D341Med (cell line): ENCODE data around the gene GDF10.

Experiments
- DNase-seq: peaks from one replicate; pipeline ENCODE4 v3.0.0; 2012; ENCODE audit warnings: low spot score

Gene GDF10

DNA sequence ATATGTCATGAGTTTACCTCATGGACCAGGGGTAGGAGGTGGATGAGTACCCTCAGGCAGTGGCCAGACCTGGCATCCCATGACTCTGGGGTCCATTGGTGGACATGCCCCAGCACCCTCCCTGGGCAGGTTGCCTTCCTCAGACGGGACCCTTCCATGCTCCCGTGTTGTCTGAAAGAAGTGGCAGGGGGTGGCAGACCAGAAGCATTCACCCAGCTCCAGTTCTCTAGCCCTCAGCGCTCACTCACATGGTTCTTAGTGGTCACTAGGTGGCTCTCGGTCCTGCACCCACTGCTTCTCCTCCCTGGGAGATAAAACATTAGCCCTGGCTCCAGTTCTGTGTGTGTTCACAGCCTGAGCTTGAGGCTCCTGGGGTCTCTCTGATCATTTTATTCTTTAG, 54.2 kb downstream of the GDF10 start:
- DNase-seq, result no peak

DNA sequence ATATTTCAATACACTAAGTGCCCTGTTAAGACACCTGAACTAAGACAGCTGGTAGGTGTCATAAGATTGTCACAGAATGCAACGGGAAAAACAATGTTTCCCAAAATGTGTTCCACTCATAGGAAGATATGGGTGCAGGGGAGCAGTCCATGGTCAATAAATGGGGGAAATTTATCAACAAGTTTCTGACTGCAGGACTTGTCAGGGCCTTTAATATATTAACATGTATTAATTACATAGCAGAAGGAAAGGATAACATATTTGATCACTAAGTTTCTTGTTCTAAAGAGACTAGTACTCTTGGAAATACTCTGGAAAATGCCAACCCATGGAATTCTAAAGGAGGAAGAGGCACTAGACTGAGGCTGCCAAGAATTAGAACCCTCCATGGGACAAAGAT, 54.9 kb downstream of the GDF10 start:
- DNase-seq, result no peak

- no peak for DNase-seq
Observed at GRCh38 chr10:47356708-47357107, 56.7 kb downstream of the GDF10 start.

DNA sequence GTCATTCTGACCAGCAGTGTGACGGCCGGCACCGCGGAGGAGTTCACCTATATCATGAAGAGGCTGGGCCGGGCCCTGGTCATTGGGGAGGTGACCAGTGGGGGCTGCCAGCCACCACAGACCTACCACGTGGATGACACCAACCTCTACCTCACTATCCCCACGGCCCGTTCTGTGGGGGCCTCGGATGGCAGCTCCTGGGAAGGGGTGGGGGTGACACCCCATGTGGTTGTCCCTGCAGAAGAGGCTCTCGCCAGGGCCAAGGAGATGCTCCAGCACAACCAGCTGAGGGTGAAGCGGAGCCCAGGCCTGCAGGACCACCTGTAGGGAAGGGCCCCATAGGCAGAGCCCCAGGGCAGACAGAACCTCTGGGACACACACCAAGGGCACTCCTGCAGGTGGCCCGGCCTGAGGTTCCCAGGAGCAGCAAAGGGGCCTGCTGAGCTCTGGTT, 57.2 kb downstream of the GDF10 start:
- DNase-seq, result no peak

- DNase-seq, result no peak
Observed at GRCh38 chr10:47357911-47358310, 57.9 kb downstream of the GDF10 start.

- no peak for DNase-seq
Observed at GRCh38 chr10:47358457-47358856, 58.5 kb downstream of the GDF10 start.

DNA sequence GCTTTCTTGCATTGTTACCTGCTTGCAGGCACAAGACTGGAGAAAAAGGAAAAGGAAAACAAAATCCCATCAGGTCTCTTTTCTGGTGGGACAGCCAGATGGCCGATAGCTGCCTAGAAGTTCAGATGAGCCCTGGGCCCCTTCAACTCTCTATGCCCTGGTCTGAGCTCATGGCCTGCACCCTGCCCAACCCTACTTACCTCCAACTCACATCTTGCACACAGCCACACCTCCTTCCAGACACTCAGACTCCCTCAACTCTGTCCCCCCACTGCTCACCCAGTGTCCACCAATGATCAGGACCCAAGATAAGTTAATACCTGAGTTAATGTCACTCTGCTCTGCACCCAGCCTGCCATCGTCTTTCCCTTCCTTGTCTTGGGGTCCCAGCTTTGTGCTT, 59.1 kb downstream of the GDF10 start:
- no peak for DNase-seq

DNA sequence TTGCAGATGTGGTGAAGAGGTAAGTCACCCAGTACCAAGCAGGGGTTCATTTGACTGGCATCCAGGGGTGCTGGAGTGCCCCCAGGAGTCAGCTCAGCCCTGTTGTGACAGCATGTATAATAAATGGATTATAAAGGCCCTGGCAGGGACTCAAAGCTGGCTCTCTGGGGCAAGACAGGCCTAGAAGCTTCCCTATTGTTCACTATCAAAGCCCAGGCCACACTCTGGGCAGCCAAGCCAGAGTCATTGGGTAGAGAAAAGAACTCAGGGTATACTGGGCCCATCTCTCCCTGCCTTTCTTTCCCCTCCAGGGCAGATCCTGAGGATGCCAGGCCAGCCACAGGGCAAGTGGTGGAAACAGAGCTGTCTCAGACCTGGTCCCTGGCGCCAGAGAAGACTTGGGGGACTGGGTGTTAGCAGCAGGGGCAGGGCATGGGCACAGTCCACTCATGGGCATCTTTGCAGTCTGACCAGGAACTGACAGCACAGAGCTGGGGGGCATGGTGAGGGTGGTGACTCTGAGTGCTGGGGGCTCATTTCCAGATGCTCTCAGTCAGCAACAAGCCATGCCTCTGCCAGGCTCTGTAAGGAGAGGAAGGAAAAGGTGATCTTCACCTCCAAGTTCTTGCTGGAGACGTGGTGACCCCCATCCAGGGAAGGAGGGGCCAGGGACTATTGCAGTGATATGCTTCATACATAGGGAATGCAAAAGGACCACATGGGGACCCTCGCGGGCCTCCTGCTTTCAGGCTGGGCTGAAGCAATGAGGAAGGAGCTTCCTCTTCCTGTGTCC, 59.8 kb downstream of the GDF10 start:
- DNase-seq, result no peak

DNA sequence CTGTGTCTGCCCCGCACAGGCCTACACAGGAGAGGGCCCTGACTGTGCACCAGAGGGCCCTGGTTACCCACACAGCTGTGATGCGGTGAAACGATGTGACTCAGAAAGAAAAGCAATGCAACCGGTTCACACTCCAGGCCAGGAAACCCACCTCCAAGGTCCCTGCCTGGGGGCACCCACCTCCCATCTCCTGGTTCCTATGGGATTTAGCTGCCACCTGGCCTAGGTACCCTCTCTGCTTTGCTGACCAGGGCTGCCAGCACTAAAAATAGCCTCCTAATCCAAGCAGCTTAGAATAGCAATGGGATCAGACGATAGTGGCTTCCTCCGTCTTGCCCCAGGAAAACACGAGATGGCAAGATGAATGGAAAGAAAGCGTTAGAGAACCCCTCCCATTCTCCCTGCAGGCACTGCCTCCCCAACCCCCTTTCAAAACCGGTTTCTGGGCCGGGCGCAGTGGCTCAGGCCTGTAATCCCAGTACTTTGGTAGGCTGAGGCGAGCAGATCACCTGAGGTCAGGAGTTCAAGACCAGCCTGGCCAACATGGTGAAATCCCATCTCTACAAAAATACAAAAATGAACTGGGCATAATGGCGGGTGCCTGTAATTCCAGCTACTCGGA, 60.5 kb downstream of the GDF10 start:
- peak; percentile 60 for DNase-seq

- DNase-seq, result peak; percentile 83
Observed at GRCh38 chr10:47361293-47361692, 61.3 kb downstream of the GDF10 start.

DNA sequence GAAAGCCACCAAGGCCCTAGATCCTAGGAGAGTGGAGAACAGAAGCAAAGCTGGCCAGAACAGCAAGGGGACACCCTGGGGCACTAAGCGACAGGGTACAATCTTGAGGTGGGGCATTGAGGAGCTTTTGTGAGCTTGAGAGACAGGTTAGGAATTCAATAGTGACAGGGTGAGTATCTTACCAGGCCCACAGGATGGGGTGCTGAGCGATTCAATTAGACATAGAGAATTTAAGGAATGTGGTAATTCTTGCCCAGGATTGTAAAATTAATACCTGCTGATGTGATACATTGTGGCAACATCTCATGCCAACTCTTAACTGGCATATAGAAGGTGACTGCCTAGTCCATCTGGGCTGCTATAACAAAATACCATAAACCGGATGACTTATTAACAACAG, 62.2 kb downstream of the GDF10 start:
- no peak for DNase-seq
